GM06990 (cell line): ENCODE results near the gene MRM2.

ENCODE experiments used
- DNase-seq: peaks from one replicate; pipeline ENCODE4 v3.0.0-alpha.2; 2011; ENCODE audit not compliant: insufficient read length; ENCODE audit errors: extremely low read depth
- H3K27me3 ChIP-seq: replicated peaks from 2 replicates; pipeline ENCODE4 v1.6.0; 2011; ENCODE audit warnings: low read length; ENCODE audit not compliant: control insufficient read depth, insufficient read depth
- H3K36me3 ChIP-seq: 2 replicates; pipeline ENCODE4 v1.5.1; 2011; ENCODE audit warnings: low read length; ENCODE audit not compliant: control insufficient read depth, insufficient read depth
- H3K4me3 ChIP-seq: replicated peaks from 2 replicates; pipeline ENCODE4 v1.5.1; 2011; ENCODE audit warnings: low read depth, mild to moderate bottlenecking, control low read depth, low read length
- CTCF ChIP-seq: IDR thresholded peaks from 2 replicates; pipeline ENCODE4 v1.5.1; 2011; ENCODE audit warnings: low read length, control low read depth, mild to moderate bottlenecking, inconsistent platforms; ENCODE audit not compliant: insufficient read depth, poor library complexity, severe bottlenecking

The MRM2 gene

GRCh38 chr7:2197436-2198155 is 44.4 kb downstream of the MRM2 start:
- Histone ChIP-seq H3K4me3 (no peak overlapping the region), H3K27me3 (no peaks in the 10 kb centered on the region), H3K36me3 (peaks cover 34% of the 10 kb centered on the region)
- no peak for TF ChIP-seq CTCF
- DNase-seq: no peak

DNA sequence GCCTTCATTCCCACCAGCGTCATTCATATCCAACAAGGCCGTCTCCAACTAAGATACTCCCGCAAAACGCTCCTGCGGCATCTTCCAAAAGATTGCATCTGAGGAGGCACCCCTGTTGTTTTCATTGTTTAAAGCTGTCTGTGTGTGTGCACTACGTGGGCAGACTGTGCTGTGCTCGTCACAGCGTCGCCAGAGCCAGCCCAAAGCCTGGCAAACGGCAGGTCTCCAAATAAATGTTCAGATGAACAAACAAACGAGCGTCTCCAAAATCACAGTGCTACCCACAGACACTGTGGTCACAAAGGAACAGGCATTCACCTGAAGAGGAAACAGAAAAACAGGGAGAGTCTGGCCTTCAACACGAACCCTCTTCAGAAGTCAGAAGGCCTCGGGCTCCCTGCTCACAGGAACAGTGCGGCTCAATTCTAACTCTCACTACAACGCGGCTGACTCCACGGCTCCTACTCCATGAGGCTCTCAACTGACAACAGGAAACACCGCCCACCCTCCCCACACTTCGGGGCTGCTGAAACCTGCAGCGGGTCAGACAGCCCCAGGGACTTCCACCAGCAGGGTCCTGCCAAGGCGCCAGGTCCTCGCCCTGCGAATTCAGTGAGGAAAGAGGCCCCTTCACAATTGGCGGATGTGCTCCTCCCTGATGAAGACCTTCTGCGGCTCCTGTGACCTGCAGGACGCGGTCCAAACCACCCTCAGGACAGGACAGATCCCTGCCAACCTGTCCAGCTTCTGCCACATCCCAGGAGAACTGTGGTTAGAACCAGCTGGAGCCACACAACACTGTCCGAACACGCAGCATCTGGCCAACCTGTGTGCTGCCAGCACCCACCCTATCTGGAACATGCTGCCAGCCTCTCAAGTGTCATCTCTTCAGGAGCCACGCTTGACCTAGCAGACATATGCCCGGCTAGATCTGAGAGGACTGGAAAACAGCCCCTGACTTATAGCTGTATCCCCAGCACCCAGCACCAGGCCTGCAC is 45.3 kb downstream of the MRM2 start:
- Histone ChIP-seq H3K36me3 (peaks cover 32% of the 10 kb centered on the region), H3K27me3 (no peaks in the 10 kb centered on the region), H3K4me3 (no peak overlapping the region)
- DNase-seq: no peak
- no peak for TF ChIP-seq CTCF

DNA sequence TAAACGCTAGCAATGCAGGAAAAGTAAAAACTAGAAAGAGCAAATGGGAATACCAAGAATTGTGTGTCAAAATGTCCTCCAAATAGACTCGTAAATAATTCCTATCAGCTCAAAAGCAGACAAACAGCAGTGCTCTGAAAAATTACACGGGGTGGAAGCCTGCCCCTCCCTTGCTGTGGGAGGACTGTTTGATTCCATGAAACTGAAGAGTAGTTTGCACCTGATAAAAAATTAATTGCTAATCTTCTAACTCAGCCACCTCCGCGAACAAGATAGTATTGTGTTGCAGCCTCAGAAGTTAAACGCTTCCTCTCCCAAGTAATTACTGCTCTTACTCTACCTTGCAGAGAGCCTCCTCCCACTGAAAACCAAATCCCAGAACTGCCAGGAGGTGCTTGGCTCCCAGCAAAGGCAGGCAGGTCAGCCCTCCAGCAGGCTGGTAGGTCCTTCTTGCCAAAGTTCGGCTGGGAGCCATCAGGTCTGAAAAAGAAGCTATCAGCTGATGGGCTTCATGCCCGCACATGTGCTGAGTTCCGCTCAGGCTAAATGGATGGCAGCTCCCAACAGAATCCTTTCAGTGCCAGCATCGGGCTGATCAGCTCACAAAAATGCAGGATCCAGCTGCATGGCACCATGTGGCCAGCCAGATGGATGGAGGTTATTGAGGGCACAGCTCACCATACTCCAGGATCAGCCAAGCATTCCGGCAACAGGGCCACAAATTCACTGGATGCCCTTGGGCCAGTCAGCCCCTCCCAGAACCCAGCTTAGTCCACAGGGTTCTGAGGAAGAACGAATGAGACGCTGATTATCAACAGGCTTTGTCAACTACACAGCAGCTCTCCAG is 46.4 kb downstream of the MRM2 start:
- DNase-seq: no peak
- TF ChIP-seq CTCF: no peak
- H3K27me3 ChIP-seq: no peaks in the 10 kb centered on the region
- H3K4me3 ChIP-seq: no peak overlapping the region
- H3K36me3 ChIP-seq: peaks cover 30% of the 10 kb centered on the region

DNA sequence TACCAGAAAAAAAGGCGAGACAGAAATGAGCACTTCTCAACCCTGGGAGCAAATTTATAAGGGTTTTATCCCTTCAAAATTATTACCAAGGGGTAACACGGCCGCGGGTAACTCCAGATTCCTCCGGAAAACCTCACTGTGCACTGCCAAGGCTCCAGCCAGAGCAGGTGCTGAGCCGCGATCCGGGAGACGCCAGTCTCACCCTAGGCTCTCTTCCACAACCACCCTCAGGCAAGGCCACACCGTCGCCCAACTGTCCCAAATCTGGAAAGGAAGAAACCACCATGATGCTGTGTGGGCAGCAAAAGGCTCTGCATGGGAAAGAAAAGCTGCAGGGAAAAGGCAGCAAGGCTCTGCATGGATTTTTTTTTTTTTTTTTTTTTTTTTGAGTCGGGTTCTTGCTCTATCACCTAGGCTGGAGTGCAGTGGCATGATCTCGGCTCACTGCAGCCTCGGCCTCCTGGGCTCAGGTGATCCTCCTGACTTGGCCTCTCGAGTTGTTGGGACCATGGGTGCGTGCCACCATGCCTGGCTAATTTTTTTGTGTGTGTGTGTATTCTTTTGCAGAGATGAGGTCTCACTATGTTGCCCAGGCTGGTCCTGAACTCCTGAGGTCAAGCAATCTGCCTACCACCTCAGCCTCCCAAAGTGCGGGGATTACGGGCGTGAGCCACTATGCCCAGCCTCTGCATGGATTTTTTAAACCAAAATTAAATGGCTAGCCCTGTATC is 48.3 kb downstream of the MRM2 start:
- DNase-seq: no peak
- no peak overlapping the region for H3K4me3 ChIP-seq
- no peaks in the 10 kb centered on the region for H3K27me3 ChIP-seq
- peaks cover 22% of the 10 kb centered on the region for H3K36me3 ChIP-seq
- no peak for TF ChIP-seq CTCF
